Esophagus squamous epithelium (tissue), 5 donors: ENCODE data around the gene IL1B. TPM values are rescaled to one million over a fixed set of nuclear protein-coding genes. Genes with fewer than 3 reads are reported as not detected.

ENCODE experiments used
- DNase-seq: peaks from one replicate; lab custom pipeline; 2025; lab: John Stamatoyannopoulos, UW
- H3K27ac ChIP-seq, 4 donors: fragments of 200-600 bp; sonication (generic); one replicate each; pipeline ENCODE4 v1.5.1; 2016 to 2019; ENCODE audit warnings: mild to moderate bottlenecking in 1 of 4
- H3K27me3 ChIP-seq, 4 donors: fragments of 200-600 bp; sonication (generic); 1 replicate in 3 of 4; 2 replicates in 1 of 4; pipeline versions ENCODE4 v1.5.1 to v1.6.0; 2017 to 2021; ENCODE audit warnings: antibody characterized with exemption in 1 of 4
- H3K36me3 ChIP-seq, 3 donors: fragments of 200-600 bp; sonication (generic); one replicate each; pipeline ENCODE4 v1.5.1; 2016 to 2019
- H3K4me1 ChIP-seq, 3 donors: fragments of 200-600 bp; sonication (generic); one replicate each; pipeline ENCODE4 v1.5.1; 2017 to 2019
- H3K4me3 ChIP-seq, 4 donors: fragments of 200-600 bp; sonication (generic); 1 replicate in 3 of 4; 2 replicates in 1 of 4; pipeline ENCODE4 v1.5.1; 2016 to 2019; ENCODE audit warnings: mild to moderate bottlenecking in 2 of 4, moderate library complexity in 1 of 4
- H3K9me3 ChIP-seq, 3 donors: fragments of 200-600 bp; sonication (generic); one replicate each; pipeline ENCODE4 v1.5.1; 2016 to 2019
- CTCF ChIP-seq, 6 experiments: fragments of 450-650 bp in 4 of 6; fragments of 200-600 bp in 2 of 6; sonication (generic) in 2 of 6; IDR thresholded peaks; one replicate each; pipeline ENCODE4 v1.5.1; 2016 to 2019; ENCODE audit warnings: antibody characterized with exemption in 6 of 6, mild to moderate bottlenecking in 4 of 6, moderate library complexity in 4 of 6
- POLR2A ChIP-seq, 4 donors: fragments of 450-650 bp; IDR thresholded peaks; one replicate each; pipeline ENCODE4 v1.6.1; 2017; ENCODE audit warnings: antibody characterized with exemption in 4 of 4, mild to moderate bottlenecking in 4 of 4, moderate library complexity in 3 of 4
- WGBS, 2 donors: methylation state at CpG; one replicate each; pipeline ENCODE4 v1.1.5; 2018; 5-methylcytosine and 5-hydroxymethylcytosine counted together
- intact Hi-C: fragments of 100-400 bp; cut with DNase I; formaldehyde crosslinking; loops from one replicate; pipeline ENCODE4 v1.15.0; 2022
- total RNA-seq, 4 donors: library from RNA; depleted of rRNA; stranded (reverse); fragments of >200 nt; gene quantifications; one replicate each; pipeline ENCODE4 v1.1.0, GENCODE V29; 2016
- donor health status: DM: yes; HTN: yes; CAD: no.

The IL1B gene
- total RNA-seq, 4 donors from 2014 or later = 1.3 to 16.5 (median 4.4) TPM

DNA sequence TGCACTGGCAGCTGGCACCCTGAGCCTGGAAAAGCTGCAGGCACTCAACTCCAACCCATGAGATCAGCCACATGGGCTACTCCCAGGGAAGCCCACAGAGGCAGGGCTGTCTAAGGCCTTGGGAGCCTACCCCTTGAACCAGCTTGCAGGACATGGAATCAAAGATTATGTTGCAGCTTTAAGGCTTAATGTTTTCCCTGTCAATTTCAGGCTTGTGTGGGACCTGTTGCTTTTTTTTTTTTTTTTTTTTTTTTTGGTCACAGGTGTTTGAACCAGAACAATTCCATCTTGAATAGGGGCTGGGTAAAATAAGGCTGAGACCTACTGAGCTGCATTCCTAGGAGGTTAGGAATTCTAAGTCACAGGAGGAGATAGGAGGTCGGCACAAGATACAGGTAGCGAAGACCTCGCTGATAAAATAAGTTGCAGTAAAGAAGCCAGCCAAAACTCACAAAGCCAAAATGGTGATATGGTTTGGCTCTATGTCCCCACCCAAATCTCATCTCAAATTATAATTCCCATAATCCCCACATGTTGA lies 44.8 kb downstream of the IL1B start:
- no peak for DNase-seq
- H3K4me3 ChIP-seq = no peak overlapping the region
- WGBS, 2 donors = 100% methylated on average over 2 to 3 of the region's 3 CpGs
- H3K27me3 ChIP-seq = no peaks in the 10 kb centered on the region
- TF ChIP-seq CTCF (IDR thresholded peaks at IDR 0.05) = no peak
- TF ChIP-seq POLR2A (IDR thresholded peaks at IDR 0.05) = no peak
- H3K36me3 ChIP-seq = no peaks in the 10 kb centered on the region
- no peaks in the 10 kb centered on the region for H3K9me3 ChIP-seq
- peaks cover 0 to 68% (median 21%) of the 10 kb centered on the region in 3 donors for H3K4me1 ChIP-seq
- intact Hi-C loops = no loop called here
- peak overlapping the region in 1 of 4 donors; percentile 3 for H3K27ac ChIP-seq

GRCh38 chr2:112791019-112791418 lies 45.6 kb downstream of the IL1B start:
- no peak overlapping the region for H3K4me3 ChIP-seq
- peaks cover 0 to 61% (median 21%) of the 10 kb centered on the region in 3 donors for H3K4me1 ChIP-seq
- H3K36me3 ChIP-seq = no peaks in the 10 kb centered on the region
- intact Hi-C loops = no loop called here
- DNase-seq = no peak
- H3K9me3 ChIP-seq = no peaks in the 10 kb centered on the region
- 100% methylated on average over 1 of the region's 3 CpGs; no CpG with 5 or more reads in 1 of the 2 donors for WGBS, 2 donors
- peak overlapping the region in 1 of 4 donors; percentile 3 for H3K27ac ChIP-seq
- no peaks in the 10 kb centered on the region for H3K27me3 ChIP-seq
- TF ChIP-seq POLR2A (IDR thresholded peaks at IDR 0.05) (no peak), CTCF (IDR thresholded peaks at IDR 0.05) (no peak)

DNA sequence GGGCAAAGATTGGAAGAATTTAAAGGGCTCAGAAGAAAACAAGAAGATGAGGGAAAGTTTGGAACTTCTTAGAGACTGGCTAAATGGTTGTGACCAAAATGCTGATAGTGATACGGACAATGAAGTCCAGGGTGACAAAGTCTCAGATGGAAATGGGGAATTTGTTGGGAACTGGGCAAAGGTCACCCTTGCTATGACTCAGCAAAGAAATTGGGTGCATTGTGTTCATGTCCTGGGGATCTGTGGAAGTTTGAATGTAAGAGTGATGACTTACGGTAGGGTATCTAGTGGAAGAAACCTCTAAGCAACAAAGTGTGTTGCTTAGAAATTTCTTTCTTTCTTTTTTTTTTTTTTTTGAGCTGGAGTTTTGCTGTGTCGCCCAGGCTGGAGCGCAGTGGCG lies 46.3 kb downstream of the IL1B start:
- no peaks in the 10 kb centered on the region for H3K9me3 ChIP-seq
- 86 to 91% methylated on average over 5 of the region's 5 CpGs for WGBS, 2 donors
- no peaks in the 10 kb centered on the region for H3K36me3 ChIP-seq
- no peak overlapping the region for H3K4me3 ChIP-seq
- TF ChIP-seq POLR2A (IDR thresholded peaks at IDR 0.05) = no peak
- TF ChIP-seq CTCF (IDR thresholded peaks at IDR 0.05) = no peak
- peaks cover 0 to 57% (median 18%) of the 10 kb centered on the region in 3 donors for H3K4me1 ChIP-seq
- H3K27me3 ChIP-seq = no peaks in the 10 kb centered on the region
- no peak overlapping the region for H3K27ac ChIP-seq
- DNase-seq = no peak
- intact Hi-C loops = no loop called here

- Histone ChIP-seq H3K4me3 (no peak overlapping the region), H3K27ac (no peak overlapping the region), H3K36me3 (no peaks in the 10 kb centered on the region), H3K9me3 (no peaks in the 10 kb centered on the region), H3K27me3 (no peaks in the 10 kb centered on the region), H3K4me1 (peaks cover 0 to 57% (median 9%) of the 10 kb centered on the region in 3 donors)
- no peak for DNase-seq
- intact Hi-C loops = no loop called here
- TF ChIP-seq POLR2A (IDR thresholded peaks at IDR 0.05) (no peak), CTCF (IDR thresholded peaks at IDR 0.05) (no peak)
- 86 to 94% methylated on average over 1 of the region's 1 CpG for WGBS, 2 donors
These were observed 47.4 kb downstream of the IL1B start for GRCh38 chr2:112789186-112789585.

- no peak overlapping the region for H3K4me3 ChIP-seq
- H3K36me3 ChIP-seq = no peaks in the 10 kb centered on the region
- 92% methylated on average over 3 of the region's 3 CpGs for WGBS, 2 donors
- no peak for TF ChIP-seq POLR2A (IDR thresholded peaks at IDR 0.05)
- TF ChIP-seq CTCF (IDR thresholded peaks at IDR 0.05) = no peak
- H3K9me3 ChIP-seq = no peaks in the 10 kb centered on the region
- H3K27ac ChIP-seq = no peak overlapping the region
- H3K27me3 ChIP-seq = no peaks in the 10 kb centered on the region
- no peak for DNase-seq
- intact Hi-C loops = no loop called here
- H3K4me1 ChIP-seq = peaks cover 0 to 57% (median 13%) of the 10 kb centered on the region in 3 donors
These were observed 47.9 kb downstream of the IL1B start for GRCh38 chr2:112788653-112789052.
